Endodermal cell (in vitro differentiated cells): ENCODE measurements around the gene BCL2L12. TPM values are rescaled to one million over a fixed set of nuclear protein-coding genes. Genes with fewer than 3 reads are reported as not detected.

Source experiments
- DNase-seq: peaks from one replicate; pipeline ENCODE4 v3.0.0-alpha.2; 2017
- H3K27ac ChIP-seq: 2 replicates; pipeline ENCODE4 v1.5.1; 2013; ENCODE audit warnings: mild to moderate bottlenecking, low read depth, low read length, moderate library complexity
- H3K27me3 ChIP-seq: 2 replicates; pipeline ENCODE4 v1.6.1; 2013; ENCODE audit warnings: mild to moderate bottlenecking, low read length, moderate library complexity; ENCODE audit not compliant: insufficient read depth, control insufficient read depth, poor library complexity, severe bottlenecking
- H3K36me3 ChIP-seq: 2 replicates; pipeline ENCODE4 v1.7.0; 2013; ENCODE audit warnings: mild to moderate bottlenecking, low read length, moderate library complexity; ENCODE audit not compliant: control insufficient read depth, insufficient read depth
- H3K4me1 ChIP-seq: one replicate; pipeline ENCODE4 v1.7.0; 2013; ENCODE audit warnings: low read length; ENCODE audit not compliant: control insufficient read depth, insufficient read depth
- H3K4me3 ChIP-seq: 2 replicates; pipeline ENCODE4 v1.5.1; 2013; ENCODE audit warnings: mild to moderate bottlenecking, low read length, moderate library complexity
- H3K9ac ChIP-seq: 2 replicates; pipeline ENCODE4 v1.6.1; 2013; ENCODE audit warnings: mild to moderate bottlenecking, low read length, moderate library complexity; ENCODE audit not compliant: poor library complexity, severe bottlenecking; ENCODE audit errors: extremely low read depth
- H3K9me3 ChIP-seq: 2 replicates; pipeline ENCODE4 v1.6.1; 2013; ENCODE audit warnings: mild to moderate bottlenecking, low read length, moderate library complexity; ENCODE audit not compliant: control insufficient read depth
- H3K27ac Mint-ChIP-seq: 2 replicates; pipeline ENCODE4 v1.8.0; 2020; ENCODE audit warnings: mixed read lengths
- H3K27me3 Mint-ChIP-seq: 2 replicates; pipeline ENCODE4 v1.8.0; 2021; ENCODE audit warnings: mild to moderate bottlenecking, mixed read lengths; ENCODE audit not compliant: insufficient read depth
- H3K36me3 Mint-ChIP-seq: 2 replicates; pipeline ENCODE4 v1.8.0; 2020; ENCODE audit warnings: low read depth, mixed read lengths
- H3K4me1 Mint-ChIP-seq: 2 replicates; pipeline ENCODE4 v1.8.0; 2020; ENCODE audit warnings: mixed read lengths
- H3K4me3 Mint-ChIP-seq: 2 replicates; pipeline ENCODE4 v1.8.0; 2020; ENCODE audit warnings: mild to moderate bottlenecking, moderate library complexity, mixed read lengths
- H3K9me3 Mint-ChIP-seq: 2 replicates; pipeline ENCODE4 v1.8.0; 2020; ENCODE audit warnings: mild to moderate bottlenecking, mixed read lengths
- WGBS, 2 experiments: methylation state at CpG; one replicate each; pipeline versions ENCODE4 v1.1.5 to v1.1.7; 2013; ENCODE audit warnings: missing lambda C conversion rate in 2 of 2, mixed read lengths in 1 of 2; ENCODE audit not compliant: insufficient coverage in 1 of 2, insufficient read length in 1 of 2; 5-methylcytosine and 5-hydroxymethylcytosine counted together
- total RNA-seq, 2 donors: library from RNA; stranded (reverse); fragmentation: NEBNext Ultra II Directional in 1 of 2; extraction: Animal tissue kit (Norgen Biotek cat#: 25700) in 1 of 2; gene quantifications; 2 replicates in 1 of 2; 3 replicates in 1 of 2; pipeline ENCODE4 v1.2.1, GENCODE V29; 2021
- TF ChIP-seq, protein P1 (sequence below): fragments of 200-600 bp; sonication (generic); conservative IDR thresholded peaks from 2 replicates; pipeline ENCODE4 v1.5.0; 2021; ENCODE audit warnings: antibody characterized with exemption, mild to moderate bottlenecking

Gene BCL2L12
- total RNA-seq, 2 donors from 2014 or later, result 91.8 to 101 TPM

DNA sequence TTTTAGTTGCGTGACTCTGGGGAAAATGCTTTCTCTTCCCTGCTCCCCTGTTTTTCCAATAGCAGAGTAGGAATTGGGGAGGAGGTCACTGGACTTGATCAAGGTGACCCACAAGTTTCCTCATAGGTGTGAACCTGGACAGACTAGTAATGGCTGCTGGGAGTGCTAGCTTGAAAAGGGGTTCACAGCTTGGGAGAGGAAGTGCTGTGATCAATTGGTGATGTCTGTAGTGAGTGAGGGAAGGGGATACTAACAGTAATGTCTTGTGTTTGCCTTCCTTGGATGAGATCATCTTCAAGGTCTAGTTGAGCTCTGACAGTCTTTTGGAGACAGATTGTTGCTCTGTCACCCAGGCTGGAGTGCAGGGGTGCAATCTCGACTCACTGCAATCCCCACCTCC lies 1.7 kb downstream of the BCL2L12 start:
- no peak overlapping the region for H3K9ac ChIP-seq

DNA sequence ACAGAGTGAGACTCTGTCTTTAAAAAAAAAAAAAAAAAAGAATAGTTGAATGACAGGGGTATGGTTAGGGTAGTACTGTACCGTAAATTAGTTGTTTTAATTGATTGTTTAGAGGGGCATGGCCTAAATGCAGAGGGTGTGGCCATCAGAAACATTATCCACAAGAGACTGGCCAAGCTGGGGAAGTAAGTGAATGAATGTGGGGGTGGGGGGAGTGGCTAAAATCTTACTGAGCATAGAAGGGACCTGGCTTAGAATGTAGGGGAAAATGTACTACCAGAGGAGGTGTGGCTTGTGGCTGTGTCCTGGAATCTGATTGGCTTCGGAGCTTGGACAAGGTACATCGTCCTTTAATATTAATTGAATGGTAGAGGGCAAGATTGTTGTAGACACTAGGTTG lies 3.8 kb downstream of the BCL2L12 start:
- Histone ChIP-seq H3K36me3 (peaks cover 26% of the 10 kb centered on the region), H3K27me3 (no peaks in the 10 kb centered on the region), H3K4me1 (no peaks in the 10 kb centered on the region), H3K27ac (no peak overlapping the region), H3K4me3 (no peak overlapping the region), H3K9me3 (no peaks in the 10 kb centered on the region), H3K9ac (no peak overlapping the region)
- DNase-seq, result no peak
- H3K9me3 Mint-ChIP-seq, result no peaks in the 10 kb centered on the region
- H3K27ac Mint-ChIP-seq, result no peak overlapping the region
- H3K27me3 Mint-ChIP-seq, result no peaks in the 10 kb centered on the region
- peaks cover 29% of the 10 kb centered on the region for H3K36me3 Mint-ChIP-seq
- peaks cover 18% of the 10 kb centered on the region for H3K4me1 Mint-ChIP-seq
- 93 to 100% methylated on average over 1 to 3 of the region's 3 CpGs for WGBS, 2 experiments
- TF ChIP-seq, protein P1, sequence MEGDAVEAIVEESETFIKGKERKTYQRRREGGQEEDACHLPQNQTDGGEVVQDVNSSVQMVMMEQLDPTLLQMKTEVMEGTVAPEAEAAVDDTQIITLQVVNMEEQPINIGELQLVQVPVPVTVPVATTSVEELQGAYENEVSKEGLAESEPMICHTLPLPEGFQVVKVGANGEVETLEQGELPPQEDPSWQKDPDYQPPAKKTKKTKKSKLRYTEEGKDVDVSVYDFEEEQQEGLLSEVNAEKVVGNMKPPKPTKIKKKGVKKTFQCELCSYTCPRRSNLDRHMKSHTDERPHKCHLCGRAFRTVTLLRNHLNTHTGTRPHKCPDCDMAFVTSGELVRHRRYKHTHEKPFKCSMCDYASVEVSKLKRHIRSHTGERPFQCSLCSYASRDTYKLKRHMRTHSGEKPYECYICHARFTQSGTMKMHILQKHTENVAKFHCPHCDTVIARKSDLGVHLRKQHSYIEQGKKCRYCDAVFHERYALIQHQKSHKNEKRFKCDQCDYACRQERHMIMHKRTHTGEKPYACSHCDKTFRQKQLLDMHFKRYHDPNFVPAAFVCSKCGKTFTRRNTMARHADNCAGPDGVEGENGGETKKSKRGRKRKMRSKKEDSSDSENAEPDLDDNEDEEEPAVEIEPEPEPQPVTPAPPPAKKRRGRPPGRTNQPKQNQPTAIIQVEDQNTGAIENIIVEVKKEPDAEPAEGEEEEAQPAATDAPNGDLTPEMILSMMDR, result no peak
- H3K4me3 Mint-ChIP-seq, result no peak overlapping the region

More for the DNA sequence above, 1.7 kb downstream of the BCL2L12 start:
- H3K27ac ChIP-seq, result no peak overlapping the region
- Mint-ChIP-seq H3K4me3 (peak overlapping the region; percentile 93), H3K27me3 (no peaks in the 10 kb centered on the region), H3K9me3 (no peaks in the 10 kb centered on the region), H3K27ac (peak overlapping the region; percentile 64), H3K36me3 (peaks cover 31% of the 10 kb centered on the region), H3K4me1 (peaks cover 23% of the 10 kb centered on the region)
- 80 to 90% methylated on average over 1 to 2 of the region's 2 CpGs for WGBS, 2 experiments
- DNase-seq, result no peak
- H3K36me3 ChIP-seq, result peaks cover 35% of the 10 kb centered on the region
- TF ChIP-seq, protein P1, result no peak
- H3K9me3 ChIP-seq, result no peaks in the 10 kb centered on the region
- H3K4me3 ChIP-seq, result peak overlapping the region; percentile 90
- H3K27me3 ChIP-seq, result no peaks in the 10 kb centered on the region
- no peaks in the 10 kb centered on the region for H3K4me1 ChIP-seq

DNA sequence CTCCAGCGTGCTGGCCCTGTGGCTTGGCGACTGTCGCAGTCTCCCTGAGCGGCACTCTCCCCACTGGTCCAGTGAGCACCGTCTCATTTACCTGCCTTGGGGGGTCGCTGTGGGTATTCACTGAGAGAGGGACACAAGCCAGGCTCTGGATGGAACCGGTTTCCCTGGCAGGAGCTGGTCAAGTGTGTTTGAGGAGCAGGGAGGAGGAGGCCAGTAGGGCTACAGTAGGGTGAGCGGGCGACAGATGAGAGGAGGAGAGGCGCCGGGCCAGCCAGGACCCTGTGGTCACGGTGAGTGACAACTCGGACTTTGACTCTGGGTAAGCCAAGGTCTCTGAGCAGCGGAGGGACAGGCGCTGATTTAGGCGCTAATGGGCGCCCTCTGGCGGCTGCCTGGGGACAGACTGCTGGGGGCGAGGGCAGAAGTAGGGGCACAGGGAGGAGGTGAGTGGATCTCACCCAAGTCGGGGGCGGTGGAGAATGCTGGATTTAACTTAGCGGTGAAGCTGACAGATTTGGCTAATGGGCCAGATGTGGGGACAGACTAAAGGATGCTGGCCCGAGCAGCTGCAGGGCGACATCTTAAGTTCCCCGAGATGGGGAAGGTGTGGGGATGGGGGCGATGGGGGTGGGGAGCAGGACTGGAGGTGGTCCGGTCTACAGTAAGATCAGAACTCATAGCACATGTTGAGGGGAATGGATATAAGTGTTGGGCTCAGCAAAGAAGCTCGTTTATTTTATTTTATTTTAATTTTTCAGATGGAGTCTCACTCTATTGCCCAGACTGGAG lies 6.6 kb downstream of the BCL2L12 start:
- 35 to 49% methylated on average over 10 to 28 of the region's 28 CpGs for WGBS, 2 experiments
- Mint-ChIP-seq H3K4me3 (peak overlapping the region; percentile 37), H3K4me1 (peaks cover 10% of the 10 kb centered on the region), H3K9me3 (no peaks in the 10 kb centered on the region), H3K27ac (peak overlapping the region; percentile 88), H3K27me3 (no peaks in the 10 kb centered on the region), H3K36me3 (peaks cover 27% of the 10 kb centered on the region)
- H3K9me3 ChIP-seq, result no peaks in the 10 kb centered on the region
- no peaks in the 10 kb centered on the region for H3K4me1 ChIP-seq
- H3K27ac ChIP-seq, result peak overlapping the region; percentile 22
- no peak overlapping the region for H3K4me3 ChIP-seq
- peak; percentile 96 for DNase-seq
- peak overlapping the region; percentile 29 for H3K9ac ChIP-seq
- TF ChIP-seq, protein P1, result peak; percentile 96
- no peaks in the 10 kb centered on the region for H3K27me3 ChIP-seq
- peaks cover 26% of the 10 kb centered on the region for H3K36me3 ChIP-seq
